GM19467 (cell line): Measurements from ENCODE around the gene PBX1.

Experiments used
- ATAC-seq: cut with Tn5 transposase; IDR thresholded peaks from one replicate; pipeline ENCODE4 v1.9.1; 2021; ENCODE audit warnings: mild to moderate bottlenecking, moderate library complexity; ENCODE audit not compliant: unreplicated experiment

The PBX1 gene

DNA sequence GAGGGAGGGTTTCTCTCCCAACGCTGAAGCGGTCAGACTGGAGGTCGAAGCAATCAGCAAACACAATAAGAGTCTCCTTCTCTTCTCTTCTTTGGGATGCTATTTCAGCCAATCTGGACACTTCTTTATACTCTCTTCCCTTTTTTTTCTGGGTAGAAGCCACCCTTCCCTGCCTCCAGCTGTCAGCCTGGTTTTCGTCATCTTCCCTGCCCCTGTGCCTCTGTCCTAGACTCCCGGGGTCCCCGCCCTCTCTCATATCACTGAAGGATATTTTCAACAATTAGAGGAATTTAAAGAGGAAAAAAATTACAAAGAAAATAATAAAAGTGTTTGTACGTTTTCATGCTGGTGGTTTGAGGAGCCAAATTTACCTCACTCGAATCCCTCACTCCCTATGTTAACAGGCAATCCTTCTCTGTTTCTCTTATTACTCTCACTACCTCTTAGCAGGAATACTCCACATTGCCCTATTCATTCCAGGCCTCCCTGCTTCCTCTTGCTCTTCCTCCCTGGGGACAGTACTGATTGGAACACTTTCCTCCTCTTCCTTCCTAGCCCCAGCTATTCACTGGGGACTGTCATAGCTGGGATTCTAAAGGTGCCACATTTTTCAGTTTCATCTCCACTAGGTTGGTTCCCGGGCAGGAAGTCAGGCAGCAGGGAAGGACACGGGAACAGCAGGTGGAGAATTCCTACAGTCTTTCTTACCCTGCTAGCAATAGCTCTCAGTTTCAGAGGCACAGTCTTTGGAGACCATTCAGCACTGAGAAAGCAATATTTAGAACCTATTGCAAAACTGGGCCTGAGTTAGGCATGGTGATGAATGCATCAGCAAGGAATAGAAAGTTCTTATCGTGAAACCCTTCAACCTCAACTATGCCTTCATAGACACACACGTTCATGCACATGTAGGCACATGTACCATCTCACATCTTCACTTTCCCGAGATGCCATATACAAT, 288.0 kb downstream of the PBX1 start:
- ATAC-seq, result no peak

- no peak for ATAC-seq
These were observed 294.2 kb downstream of the PBX1 start for GRCh38 chr1:164853146-164853545.

- no peak for ATAC-seq
These were observed 296.8 kb downstream of the PBX1 start for GRCh38 chr1:164855716-164856329.

- no peak for ATAC-seq
These were observed 297.4 kb downstream of the PBX1 start for GRCh38 chr1:164856381-164856780.

- no peak for ATAC-seq
These were observed 298.5 kb downstream of the PBX1 start for GRCh38 chr1:164857439-164857838.

DNA sequence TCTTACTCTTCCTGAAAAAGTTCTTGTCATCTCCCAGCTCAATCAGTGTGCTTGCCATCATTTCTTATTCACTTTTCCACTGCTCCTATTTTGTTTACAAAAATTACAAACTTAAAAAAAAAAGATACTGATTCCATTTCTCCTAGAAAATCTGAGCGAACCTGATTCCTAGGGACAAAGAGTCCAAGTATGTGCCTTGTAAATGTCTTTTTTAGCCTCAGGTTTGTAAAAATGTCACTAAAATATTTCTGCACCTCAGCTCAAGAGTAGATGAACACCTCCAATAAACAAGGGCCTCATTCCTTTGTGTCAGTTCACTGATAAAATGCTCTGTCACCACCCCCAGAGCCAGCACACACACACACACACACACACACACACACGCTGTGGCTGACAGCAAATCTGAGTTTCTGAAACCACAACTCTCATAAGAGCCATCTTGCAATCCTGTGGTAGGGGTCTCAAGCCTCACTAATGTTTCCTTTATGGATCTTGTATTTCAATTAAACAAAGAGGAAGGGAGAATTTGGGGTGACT, 299.2 kb downstream of the PBX1 start:
- no peak for ATAC-seq

DNA sequence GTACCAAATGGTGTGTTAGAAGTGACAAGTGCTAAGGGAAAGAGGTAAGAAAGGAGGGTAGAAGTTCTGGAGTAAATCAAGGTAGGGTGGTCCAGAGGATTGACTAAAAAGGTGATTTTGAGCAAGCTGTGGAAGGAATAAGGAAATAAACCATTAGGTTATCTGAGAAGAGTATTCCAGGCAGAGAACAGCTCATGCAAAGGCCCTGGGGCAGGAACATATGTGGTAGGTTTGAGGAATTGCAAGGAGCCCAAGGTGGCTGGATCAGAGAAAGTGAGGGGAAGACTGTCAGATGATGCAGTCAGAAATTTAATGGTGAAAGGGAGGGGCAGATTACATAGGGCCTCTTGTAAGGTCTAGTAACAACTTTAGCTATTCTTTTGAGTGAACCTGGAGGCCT, 302.6 kb downstream of the PBX1 start:
- ATAC-seq, result no peak

DNA sequence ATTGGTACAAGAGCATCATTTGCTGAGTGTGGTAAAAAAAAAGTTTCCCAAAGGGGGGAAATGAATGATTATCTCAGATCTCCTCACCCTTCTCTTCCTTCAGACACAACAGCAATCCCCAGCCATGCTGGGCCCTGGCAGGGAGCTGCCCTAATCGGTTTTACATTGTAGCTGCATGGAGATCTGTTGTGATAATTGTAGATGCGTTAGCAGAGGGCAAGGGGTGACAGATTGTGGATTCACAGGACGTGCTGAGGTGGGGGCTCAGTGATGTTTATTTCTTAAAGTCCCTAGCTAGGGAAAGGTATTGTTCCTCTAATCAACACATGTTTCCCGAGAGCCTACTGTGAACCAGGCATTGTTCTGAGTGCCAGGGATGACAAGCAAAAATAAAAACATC, 304.1 kb downstream of the PBX1 start:
- ATAC-seq, result no peak

DNA sequence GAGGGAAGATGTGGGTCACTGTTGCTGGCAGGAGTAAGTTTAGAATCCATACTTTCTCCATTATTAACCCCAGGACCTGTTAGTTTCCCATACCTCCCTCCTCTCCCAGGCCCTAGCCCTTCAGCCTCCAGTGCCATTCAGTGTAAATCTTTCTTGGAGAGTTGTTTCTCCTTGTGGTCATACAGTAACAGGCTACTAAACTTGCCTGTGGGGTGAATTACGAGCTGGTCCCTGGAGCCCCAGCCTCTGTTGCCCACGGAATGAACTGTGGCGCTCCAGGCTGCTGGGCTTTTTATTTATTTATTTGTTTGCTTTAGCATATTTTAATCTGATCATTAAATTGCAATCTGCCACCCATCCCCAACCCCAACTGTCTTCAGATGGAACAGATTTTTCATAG, 305.2 kb downstream of the PBX1 start:
- ATAC-seq, result no peak

- ATAC-seq, result no peak
These were observed 306.4 kb downstream of the PBX1 start for GRCh38 chr1:164865385-164865784.

DNA sequence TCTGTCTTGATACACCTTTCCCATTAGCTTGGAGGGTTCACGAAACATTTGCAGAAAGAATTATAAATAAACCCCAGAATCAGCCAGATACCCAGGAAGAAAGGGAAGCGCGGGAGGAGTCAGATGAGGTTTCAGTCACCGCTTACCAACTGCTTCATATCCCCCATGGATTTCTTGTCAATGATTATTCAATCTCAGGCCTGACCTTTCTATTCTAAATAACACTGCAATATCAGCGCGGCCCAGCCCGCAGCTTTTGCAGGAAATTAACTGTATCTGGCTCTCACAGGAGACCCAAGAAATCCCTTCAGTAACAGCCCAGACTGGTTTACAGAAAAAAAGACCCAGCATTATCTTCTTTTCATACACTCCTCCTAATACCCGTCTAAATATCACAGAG, 308.6 kb downstream of the PBX1 start:
- ATAC-seq, result no peak

DNA sequence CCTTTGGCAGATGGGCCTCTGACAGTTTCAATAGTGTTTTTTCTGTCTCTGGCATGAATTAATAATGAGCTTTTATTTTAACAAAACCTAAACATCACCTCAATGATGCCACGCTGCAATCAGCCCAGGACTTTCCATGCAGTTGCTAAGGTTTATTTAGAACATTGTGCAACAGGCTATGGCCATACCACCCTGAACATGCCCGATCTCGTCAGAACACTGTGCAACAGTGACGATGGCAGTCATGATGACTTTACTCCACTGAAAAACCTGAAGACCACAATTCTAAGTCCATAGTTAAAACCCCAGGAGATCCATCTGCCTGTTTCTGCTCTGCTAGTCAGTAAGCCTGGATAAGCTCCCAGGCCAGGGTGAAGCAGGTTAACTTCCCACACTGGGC, 310.0 kb downstream of the PBX1 start:
- no peak for ATAC-seq

DNA sequence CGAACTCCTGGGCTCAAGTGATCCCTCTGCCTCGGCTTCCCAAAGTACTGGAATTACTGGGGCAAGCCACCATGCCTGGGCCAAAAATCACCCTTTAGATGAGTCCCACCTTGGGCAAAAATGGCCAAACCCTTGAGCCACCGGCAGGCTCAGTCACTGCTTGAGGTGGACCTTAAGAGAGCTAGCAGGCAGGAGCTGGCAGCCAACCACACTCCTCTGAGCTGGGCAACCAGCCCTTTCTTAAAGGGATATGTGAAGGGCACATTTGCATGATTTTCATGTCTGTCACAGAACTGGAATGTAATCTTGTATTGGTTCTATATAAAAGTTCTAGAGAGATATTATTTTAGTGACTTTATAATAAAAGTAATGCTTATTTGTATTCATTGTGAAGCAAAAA, 316.5 kb downstream of the PBX1 start:
- ATAC-seq, result no peak

DNA sequence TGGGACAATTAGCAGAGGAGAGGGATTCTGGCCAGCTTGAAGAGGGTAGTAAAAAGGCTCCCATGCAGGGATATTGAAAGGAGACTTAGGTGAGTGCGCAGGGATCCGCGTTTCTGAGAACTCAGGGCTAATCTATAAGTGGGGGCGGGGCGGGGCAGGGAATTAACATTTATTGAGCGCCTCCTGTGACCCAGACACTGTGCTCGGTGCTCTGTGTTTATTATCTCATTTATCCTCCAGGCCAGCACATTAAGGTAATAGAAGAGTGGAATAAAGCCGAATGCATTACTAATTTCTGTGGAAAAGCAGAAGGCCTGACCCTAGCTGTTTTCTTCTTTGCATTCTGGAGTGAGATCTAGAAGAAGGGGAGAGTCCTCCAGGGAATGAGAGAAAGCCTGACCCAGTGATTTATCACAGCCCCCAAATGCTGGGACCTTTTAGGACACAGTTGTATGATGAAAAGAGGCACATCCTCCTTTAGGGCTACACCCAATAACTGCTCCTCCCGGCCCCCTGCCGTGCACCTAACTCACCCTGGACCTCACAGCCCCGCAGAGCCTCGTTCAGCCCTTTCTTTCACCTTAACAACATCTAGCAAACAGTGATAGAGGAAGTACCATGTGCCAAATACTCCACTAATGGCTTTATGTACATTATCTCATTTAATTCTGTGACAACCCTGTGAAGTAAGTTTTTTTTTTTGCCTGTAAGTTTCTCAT, 317.6 kb downstream of the PBX1 start:
- no peak for ATAC-seq

DNA sequence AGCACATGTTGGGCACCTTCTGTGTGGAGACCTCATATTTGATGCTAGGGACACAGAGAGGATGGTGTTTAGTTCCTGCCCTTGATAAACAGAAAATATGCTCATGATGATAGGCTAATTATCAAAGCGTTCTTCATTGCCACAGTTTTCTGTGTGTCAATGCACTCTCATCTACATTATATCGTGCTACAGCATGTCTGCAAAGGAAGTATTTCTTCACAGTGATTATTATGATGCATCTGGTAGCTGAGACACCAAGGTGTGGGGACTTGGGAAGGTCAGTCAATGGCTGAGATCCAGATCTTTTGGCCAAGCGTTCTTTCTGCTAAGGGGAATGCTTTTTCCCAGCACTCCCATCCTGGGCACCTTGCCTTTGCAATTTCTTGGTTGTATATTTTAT, 321.2 kb downstream of the PBX1 start:
- no peak for ATAC-seq

DNA sequence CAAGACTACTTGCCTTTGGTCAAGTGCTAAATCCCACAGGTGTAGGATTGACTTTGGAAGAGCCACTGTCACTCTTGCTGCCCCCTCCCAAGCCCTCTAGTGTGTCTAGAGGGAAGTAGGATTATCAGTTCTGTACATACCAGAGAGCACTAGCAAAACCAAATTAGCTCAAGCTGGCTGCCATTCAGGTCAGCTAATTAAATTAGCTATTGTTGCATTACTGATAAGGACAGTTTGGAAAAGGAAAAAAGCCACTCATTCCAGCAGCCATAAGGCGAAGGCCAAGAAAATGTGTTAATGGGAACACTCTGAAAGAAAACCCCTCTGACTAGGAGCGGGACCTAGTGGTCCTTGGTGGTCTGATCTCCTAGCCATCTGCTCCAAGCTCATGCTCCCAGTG, 321.7 kb downstream of the PBX1 start:
- no peak for ATAC-seq

- ATAC-seq, result no peak
These were observed 326.3 kb downstream of the PBX1 start for GRCh38 chr1:164885311-164885710.

GRCh38 chr1:164886101-164886500, 327.1 kb downstream of the PBX1 start:
- no peak for ATAC-seq

DNA sequence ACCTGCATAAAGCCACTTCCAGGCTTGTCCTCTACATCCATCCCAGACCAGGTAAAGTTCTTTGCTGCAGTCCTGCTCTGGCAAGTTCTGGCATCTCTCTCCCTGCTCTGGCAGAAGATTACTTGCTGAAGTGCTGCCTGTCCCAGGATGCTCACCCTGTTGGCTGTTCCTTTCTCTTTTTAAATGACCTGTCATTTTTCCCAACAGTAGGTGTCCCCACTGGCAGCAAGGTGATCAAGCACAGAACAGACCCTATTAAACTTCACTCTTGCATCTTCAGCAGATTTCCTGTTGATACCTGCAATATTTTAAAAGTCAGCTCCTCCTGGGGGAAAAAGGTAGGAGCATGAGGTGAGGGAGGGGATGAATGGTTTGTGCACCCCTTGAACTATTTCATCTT, 332.6 kb downstream of the PBX1 start:
- no peak for ATAC-seq

- no peak for ATAC-seq
These were observed 336.3 kb downstream of the PBX1 start for GRCh38 chr1:164895026-164895912.
